Neural progenitor cell (in vitro differentiated cells): ENCODE results near the gene FHL3.

ENCODE experiments used
- EZH2 ChIP-seq: fragments of 200-600 bp; sonication (generic); IDR thresholded peaks from 2 replicates; pipeline ENCODE4 v1.6.1; 2017; ENCODE audit warnings: antibody characterized with exemption, mild to moderate bottlenecking, moderate library complexity
- EZH2phosphoT487 ChIP-seq: fragments of 200-600 bp; sonication (generic); IDR thresholded peaks from 2 replicates; pipeline ENCODE4 v1.6.1; 2017; ENCODE audit warnings: antibody characterized with exemption
- TF ChIP-seq, protein P1 (sequence below): fragments of 200-600 bp; sonication (generic); IDR thresholded peaks from 2 replicates; pipeline ENCODE4 v1.5.1; 2017; ENCODE audit warnings: antibody characterized with exemption, mild to moderate bottlenecking

DNA sequence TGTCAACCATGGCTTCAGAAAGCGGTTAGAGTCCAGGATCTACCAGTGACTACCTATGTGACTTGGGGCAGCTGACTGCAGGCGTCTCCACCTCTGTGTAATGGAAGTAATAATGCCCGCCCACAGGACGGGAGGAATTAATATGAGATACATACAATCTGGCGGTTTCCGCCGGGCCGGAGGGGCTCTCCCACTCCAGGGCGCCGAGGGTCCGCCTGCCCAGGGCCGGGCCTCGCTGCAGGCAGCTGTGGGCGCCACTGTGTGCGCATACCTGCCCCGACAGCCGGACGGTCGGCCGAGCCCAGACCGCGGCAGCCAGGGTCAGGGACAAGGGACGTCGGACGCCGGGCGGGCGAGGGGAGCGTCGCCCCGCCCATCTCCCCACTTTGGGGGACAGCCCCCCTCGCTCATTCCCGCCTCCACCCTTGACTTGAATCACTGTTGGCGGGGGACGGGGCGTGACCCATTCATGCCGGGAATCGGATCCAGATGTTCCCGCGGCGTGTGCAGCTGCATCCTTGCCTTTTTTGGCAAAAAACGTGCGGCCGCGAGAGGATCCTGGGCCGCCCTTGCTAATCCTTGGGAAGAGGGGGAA lies 9.5 kb downstream of the FHL3 start:
- TF ChIP-seq EZH2 (no peak), EZH2phosphoT487 (no peak)
- TF ChIP-seq, protein P1, sequence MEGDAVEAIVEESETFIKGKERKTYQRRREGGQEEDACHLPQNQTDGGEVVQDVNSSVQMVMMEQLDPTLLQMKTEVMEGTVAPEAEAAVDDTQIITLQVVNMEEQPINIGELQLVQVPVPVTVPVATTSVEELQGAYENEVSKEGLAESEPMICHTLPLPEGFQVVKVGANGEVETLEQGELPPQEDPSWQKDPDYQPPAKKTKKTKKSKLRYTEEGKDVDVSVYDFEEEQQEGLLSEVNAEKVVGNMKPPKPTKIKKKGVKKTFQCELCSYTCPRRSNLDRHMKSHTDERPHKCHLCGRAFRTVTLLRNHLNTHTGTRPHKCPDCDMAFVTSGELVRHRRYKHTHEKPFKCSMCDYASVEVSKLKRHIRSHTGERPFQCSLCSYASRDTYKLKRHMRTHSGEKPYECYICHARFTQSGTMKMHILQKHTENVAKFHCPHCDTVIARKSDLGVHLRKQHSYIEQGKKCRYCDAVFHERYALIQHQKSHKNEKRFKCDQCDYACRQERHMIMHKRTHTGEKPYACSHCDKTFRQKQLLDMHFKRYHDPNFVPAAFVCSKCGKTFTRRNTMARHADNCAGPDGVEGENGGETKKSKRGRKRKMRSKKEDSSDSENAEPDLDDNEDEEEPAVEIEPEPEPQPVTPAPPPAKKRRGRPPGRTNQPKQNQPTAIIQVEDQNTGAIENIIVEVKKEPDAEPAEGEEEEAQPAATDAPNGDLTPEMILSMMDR, result no peak
